NK-92 (cell line): ENCODE results near the gene ITIH2.
"Not testable (repeated sequence)": the region's sequence is repeated elsewhere in the genome, so short reads cannot be mapped to it uniquely, and the experiment has no call there.

ENCODE experiments used
- DNase-seq: peaks from one replicate; lab custom pipeline; 2025; ENCODE audit not compliant: unreplicated experiment; lab: John Stamatoyannopoulos, UW

ITIH2 gene

GRCh38 chr10:7744307-7744706, 41.2 kb downstream of the ITIH2 start:
- no peak for DNase-seq

GRCh38 chr10:7748637-7749036, 45.5 kb downstream of the ITIH2 start:
- DNase-seq: not testable (repeated sequence)

- no peak for DNase-seq
Measured at GRCh38 chr10:7750222-7750621, 47.1 kb downstream of the ITIH2 start.

- no peak for DNase-seq
Measured at GRCh38 chr10:7752251-7752650, 49.1 kb downstream of the ITIH2 start.

- no peak for DNase-seq
Measured at GRCh38 chr10:7755103-7755502, 52.0 kb downstream of the ITIH2 start.

GRCh38 chr10:7756360-7756992, 53.4 kb downstream of the ITIH2 start:
- DNase-seq: no peak

- no peak for DNase-seq
Measured at GRCh38 chr10:7763929-7764328, 60.8 kb downstream of the ITIH2 start.

- no peak for DNase-seq
Measured at GRCh38 chr10:7766241-7766640, 63.1 kb downstream of the ITIH2 start.

GRCh38 chr10:7767209-7767608, 64.1 kb downstream of the ITIH2 start:
- DNase-seq: no peak

GRCh38 chr10:7768417-7768816, 65.3 kb downstream of the ITIH2 start:
- DNase-seq: no peak

- DNase-seq: no peak
Measured at GRCh38 chr10:7773845-7774801, 71.0 kb downstream of the ITIH2 start.

- DNase-seq: no peak
Measured at GRCh38 chr10:7776777-7777176, 73.7 kb downstream of the ITIH2 start.

GRCh38 chr10:7782194-7782593, 79.1 kb downstream of the ITIH2 start:
- DNase-seq: not testable (repeated sequence)

GRCh38 chr10:7786430-7786829, 83.3 kb downstream of the ITIH2 start:
- DNase-seq: no peak

- no peak for DNase-seq
Measured at GRCh38 chr10:7787150-7787856, 84.2 kb downstream of the ITIH2 start.

- DNase-seq: peak; percentile 91
Measured at GRCh38 chr10:7787857-7788638, 84.9 kb downstream of the ITIH2 start, which contains the start of the genes ATP5F1C and KIN. Gene ATP5F1C, plus strand, starts transcription at chr10:7788177. Its CDS starts 31 bp downstream, at chr10:7788208. Gene KIN, minus strand, starts transcription at chr10:7787993. Its CDS starts 60 bp downstream, at chr10:7787933.

- no peak for DNase-seq
Measured at GRCh38 chr10:7788639-7789286, 85.6 kb downstream of the ITIH2 start.

GRCh38 chr10:7789390-7789789, 86.3 kb downstream of the ITIH2 start:
- DNase-seq: no peak

GRCh38 chr10:7792541-7792940, 89.4 kb downstream of the ITIH2 start:
- DNase-seq: no peak
